GM19467 (cell line): ENCODE results near the gene SASS6.
"Not testable (repeated sequence)": the region's sequence is repeated elsewhere in the genome, so short reads cannot be mapped to it uniquely, and the experiment has no call there.

Experiments used
- ATAC-seq: cut with Tn5 transposase; IDR thresholded peaks from one replicate; pipeline ENCODE4 v1.9.1; 2021; ENCODE audit warnings: mild to moderate bottlenecking, moderate library complexity; ENCODE audit not compliant: unreplicated experiment

SASS6 gene

DNA sequence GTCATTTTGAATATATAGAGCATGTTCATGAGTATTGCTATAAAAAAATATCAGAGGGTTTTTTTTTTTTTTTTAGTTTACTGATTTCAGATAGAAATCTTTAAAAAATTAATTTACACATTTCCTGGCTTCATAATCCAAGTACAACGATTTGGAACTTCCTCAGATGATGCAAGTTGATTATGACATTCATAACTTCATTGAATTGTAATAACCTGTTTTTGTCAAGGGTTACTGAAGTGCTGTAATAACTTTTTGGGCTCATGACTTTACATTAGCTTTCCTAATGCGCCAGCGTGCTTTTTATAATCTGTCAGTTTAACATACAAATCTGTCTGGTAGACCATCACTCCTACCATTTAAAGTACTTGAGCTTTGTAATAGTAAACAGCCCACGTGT, 81.3 kb downstream of the SASS6 start:
- ATAC-seq, result no peak

DNA sequence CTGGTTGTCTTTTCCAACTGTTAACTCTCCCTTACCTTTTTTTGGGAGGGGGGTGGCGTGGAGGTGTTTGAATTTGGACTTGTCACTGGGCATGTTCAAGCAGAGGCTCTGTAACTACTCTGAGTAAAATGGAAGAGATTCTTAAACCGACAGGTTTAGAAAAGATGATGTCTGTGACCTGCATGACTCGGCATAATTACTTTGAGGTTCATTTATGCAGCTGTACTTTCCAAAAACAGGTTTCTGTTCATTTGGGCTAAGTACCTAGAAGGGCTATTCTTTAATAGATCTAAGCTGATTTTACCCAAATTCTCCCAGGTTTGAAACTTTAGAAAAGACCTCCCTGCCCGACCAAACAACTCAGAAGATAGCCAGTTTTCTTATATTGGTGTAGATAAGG, 82.6 kb downstream of the SASS6 start:
- ATAC-seq, result no peak

DNA sequence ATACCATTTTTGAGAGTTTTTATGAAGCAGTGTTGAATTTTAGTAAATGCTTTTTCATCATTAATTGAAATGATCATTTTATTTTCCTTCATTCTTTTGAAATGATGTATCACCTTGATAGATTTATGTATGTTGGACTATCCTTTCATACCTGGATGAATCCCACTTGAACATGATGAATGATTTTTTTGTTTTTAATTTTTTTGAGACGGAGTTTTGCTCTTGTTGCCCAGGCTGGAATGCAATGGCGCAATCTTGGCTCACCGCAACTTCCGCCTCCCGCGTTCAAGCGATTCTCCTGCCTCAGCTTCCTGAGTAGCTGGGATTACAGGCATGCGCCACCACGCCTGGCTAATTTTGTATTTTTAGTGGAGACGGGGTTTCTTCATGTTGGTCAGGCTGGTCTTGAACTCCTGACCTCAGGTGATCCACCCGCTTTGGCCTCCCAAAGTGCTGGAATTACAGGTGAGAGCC, 85.5 kb downstream of the SASS6 start:
- not testable (repeated sequence) for ATAC-seq

DNA sequence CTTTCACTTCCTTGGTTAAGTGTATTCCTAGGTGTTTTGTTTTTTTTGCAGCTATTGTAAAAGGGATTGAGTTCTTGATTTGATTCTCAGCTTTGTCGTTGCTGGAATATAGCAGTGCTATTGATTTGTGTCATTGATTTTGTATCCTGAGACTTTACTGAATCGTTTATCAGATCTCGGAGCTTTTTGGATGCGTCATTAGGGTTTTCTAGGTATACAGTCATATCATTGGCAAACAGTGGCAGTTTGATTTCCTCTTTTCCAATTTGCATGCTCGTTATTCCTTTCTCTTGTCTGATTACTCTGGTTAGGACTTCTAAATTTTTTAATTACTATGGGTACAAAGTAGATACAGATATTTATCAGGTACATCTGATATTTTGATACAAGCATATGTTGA, 87.5 kb downstream of the SASS6 start:
- no peak for ATAC-seq

DNA sequence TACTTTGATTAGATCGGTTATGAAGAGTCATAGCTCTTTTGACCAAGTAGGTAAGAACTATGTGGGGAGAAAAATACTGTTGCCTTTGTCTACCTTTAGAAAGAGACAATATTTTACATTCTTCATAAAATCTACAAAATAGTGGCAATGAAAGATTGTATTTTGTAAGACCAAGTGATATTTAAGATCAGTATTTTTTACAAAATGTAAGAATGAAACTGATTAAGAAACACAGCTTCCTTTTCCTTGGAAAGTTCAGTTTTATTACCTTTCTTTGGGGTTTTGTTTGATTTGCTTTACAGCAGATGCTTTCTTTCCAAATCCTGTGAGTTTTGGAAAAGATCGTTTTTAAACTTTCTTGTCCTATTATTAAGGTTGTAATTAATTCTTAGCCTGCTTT, 93.1 kb downstream of the SASS6 start:
- ATAC-seq, result no peak

DNA sequence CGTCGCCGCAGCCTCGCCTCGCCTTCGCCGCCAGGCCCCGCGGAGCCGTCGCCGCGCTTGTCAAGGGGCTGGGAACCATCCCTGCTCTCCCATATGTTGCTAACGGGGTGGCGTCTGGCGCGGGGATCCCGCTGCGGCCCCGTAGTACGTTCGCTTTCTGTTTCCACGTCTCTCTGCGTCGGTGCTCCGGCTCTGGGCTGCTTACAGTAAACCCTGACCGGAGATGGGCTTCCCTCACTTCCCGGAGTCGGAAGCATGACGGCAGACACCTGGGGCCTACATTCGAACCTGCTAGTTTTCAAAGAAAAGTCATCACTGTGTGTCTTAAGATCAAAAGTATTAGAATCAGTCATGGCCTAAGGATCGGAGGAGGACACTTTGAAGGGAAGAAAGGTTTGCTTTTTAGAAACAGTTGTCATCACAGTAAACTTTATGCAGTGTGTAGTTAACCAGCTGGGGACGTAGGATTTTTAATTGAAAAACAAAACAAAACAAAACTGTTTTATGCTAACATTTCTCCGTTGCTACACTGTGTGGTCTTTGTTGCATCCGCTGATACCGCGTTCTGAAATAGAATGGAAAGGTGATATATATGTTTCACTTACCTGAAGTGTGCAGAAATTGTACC, 94.0 kb downstream of the SASS6 start:
- peak; percentile 46 for ATAC-seq

DNA sequence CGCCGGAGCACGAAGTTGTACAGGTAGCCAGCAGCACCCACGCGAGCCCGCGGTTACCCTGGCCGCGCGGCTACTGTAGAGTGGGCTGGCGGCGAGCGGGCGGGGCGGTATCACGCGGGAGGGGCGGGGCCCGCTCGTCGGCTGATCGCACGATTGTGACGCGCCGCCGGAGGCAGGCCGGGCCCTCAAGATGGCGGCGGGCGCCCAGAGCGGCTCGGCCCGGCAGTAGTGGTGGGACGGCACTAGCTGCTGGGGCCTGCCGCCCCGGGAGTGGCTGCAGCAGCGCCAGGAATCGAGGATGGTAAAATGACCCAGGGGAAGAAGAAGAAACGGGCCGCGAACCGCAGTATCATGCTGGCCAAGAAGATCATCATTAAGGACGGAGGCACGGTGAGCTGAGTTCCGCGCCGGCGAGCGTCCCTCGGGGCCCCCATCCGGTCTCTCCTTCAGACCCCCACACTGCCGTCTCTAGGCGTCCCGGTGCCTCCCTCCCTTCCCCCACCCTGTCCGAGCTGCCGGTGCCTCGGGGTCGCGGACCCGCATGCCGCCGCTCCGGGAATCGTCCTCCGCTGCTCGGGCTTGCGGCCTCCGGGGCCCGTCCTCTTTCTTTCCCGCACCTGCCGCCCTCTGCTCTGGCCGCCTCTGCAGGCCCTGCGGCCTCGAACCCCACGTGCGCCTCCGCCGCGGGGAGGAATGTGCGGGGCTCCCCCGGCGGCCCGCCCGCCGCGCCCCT, 94.6 kb downstream of the SASS6 start:
- ATAC-seq, result peak; percentile 86

DNA sequence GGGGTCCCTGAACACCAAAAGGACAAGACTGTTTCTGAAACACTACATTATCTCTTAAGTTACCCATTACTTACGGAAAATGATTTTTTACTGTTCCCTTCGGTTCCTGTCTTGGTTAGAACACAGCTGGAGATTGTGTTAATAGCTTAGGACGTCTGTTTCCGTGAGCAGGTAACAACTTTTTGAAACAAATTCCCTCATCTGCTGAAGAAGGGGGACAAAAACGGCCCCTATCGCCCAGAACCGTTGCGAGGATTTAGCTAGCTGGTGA, 95.1 kb downstream of the SASS6 start:
- no peak for ATAC-seq

DNA sequence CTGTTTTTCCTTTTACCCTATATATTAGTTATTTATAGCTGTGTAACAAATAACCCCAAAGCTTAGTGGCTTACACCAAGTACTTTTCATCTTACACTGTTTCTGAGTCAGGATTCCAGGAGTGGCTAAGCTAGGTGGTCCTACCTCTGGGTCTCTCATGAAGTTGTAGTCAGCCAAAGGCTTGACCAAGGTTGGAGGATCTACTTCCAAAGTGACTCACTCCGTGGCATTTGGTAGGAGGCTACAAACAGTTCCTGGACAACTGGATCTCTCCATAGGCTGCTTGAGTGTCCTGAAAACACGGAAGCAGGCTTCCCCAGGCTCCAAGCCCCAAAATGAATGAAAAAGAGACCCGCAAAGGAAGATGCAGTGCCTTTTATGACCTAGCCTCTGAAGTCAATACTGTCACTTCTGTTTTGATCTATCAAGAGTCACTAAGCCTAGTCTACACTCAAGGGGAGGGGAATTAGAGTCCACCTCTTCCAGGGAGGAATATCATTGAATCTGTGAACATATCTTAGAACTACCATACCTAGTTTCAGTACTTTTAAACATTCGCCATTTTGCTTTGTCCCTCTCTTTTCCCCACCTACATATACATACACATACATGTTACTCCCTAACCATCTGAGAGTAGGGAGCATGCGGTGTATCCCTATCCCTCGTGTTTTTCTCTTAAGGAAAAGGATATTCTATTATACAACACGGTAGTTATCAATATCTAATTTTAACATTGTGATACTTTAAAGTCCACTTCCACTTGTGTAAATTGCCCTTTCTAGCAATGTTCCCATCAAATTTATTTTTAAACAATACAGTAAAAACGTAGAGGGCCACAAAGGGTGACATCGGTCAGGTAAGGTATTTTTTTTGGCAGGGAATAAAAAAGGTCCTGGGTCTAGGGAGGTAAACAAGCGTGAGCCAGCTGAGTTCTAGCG, 95.7 kb downstream of the SASS6 start:
- no peak for ATAC-seq

DNA sequence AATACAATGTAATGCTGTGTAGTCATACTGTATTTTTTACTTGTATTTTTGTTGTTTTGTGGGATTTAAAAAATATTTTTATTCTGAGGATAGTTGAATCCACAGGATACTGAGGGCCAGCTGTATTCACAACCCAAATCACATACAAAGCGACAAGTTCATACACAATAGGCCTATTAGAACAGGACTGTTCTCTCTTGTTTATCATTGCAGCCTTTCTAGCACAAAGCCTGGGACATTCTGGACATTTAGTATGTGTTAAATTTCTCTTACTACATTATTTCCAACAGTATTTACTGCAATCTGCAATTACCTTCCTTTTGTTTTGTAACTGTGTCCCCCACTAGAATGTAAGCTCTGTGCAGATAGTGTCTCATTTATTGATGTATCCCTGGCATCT, 97.5 kb downstream of the SASS6 start:
- ATAC-seq, result no peak

DNA sequence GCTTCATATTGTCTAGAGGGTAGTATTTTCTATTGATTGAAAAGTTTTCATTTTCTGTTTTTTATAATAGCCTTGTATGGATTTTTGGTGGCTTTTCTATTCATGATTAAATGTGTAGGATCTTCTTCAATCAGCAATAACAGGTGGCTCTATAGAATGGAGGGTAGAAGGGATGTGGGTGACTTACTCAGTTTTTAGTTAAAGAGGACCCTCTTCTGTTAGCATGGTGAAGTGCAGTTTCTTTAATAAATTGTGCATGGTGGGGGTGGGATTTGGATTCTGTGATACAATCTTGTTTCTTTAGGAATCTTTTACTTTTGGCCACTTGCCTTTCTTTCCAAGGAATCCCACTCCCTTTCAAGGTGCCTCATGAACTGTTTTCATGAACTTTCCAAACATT, 98.3 kb downstream of the SASS6 start:
- no peak for ATAC-seq
